ENCODE results near the gene FGF12. TPM values are rescaled to one million over a fixed set of nuclear protein-coding genes. Genes with fewer than 3 reads are reported as not detected.

FGF12 gene
- total RNA-seq, 1 experiment from 2014 or later = 0.09 TPM

- no TSS peak for BruUV-seq (replicated peaks)
- CTCF ChIA-PET = interaction anchor here (0.7 kb wide), 1 partner anchor 270 kb away, joined by 4 read pairs; no protein-coding TSS in a partner anchor
- Mint-ChIP-seq H3K9me3 (ENCODE audit: unreplicated experiment) (peaks cover 22% of the 10 kb centered on the region), H3K27ac (ENCODE audit: low read depth, unreplicated experiment) (no peak overlapping the region), H3K4me3 (ENCODE audit: unreplicated experiment) (no peak overlapping the region), H3K4me1 (ENCODE audit: insufficient read depth, unreplicated experiment) (no peaks in the 10 kb centered on the region), H3K36me3 (ENCODE audit: insufficient read depth, unreplicated experiment) (no peaks in the 10 kb centered on the region), H3K27me3 (ENCODE audit: insufficient read depth, unreplicated experiment) (peaks cover 36% of the 10 kb centered on the region)
- TF ChIP-seq, protein P1, sequence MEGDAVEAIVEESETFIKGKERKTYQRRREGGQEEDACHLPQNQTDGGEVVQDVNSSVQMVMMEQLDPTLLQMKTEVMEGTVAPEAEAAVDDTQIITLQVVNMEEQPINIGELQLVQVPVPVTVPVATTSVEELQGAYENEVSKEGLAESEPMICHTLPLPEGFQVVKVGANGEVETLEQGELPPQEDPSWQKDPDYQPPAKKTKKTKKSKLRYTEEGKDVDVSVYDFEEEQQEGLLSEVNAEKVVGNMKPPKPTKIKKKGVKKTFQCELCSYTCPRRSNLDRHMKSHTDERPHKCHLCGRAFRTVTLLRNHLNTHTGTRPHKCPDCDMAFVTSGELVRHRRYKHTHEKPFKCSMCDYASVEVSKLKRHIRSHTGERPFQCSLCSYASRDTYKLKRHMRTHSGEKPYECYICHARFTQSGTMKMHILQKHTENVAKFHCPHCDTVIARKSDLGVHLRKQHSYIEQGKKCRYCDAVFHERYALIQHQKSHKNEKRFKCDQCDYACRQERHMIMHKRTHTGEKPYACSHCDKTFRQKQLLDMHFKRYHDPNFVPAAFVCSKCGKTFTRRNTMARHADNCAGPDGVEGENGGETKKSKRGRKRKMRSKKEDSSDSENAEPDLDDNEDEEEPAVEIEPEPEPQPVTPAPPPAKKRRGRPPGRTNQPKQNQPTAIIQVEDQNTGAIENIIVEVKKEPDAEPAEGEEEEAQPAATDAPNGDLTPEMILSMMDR (IDR thresholded peaks at IDR 0.05; ENCODE audit: unreplicated experiment) = no peak
- no peak for DNase-seq (ENCODE audit: unreplicated experiment)
- intact Hi-C loops (cut with micrococcal nuclease) = no loop called here
- POLR2A ChIA-PET = no interaction called here
These were observed 39.7 kb downstream of the FGF12 start for GRCh38 chr3:192687488-192688152.

GRCh38 chr3:192685801-192686200, 41.5 kb downstream of the FGF12 start:
- Mint-ChIP-seq H3K27ac (ENCODE audit: low read depth, unreplicated experiment) (no peak overlapping the region), H3K9me3 (ENCODE audit: unreplicated experiment) (peaks cover 18% of the 10 kb centered on the region), H3K27me3 (ENCODE audit: insufficient read depth, unreplicated experiment) (peaks cover 39% of the 10 kb centered on the region), H3K4me3 (ENCODE audit: unreplicated experiment) (no peak overlapping the region), H3K36me3 (ENCODE audit: insufficient read depth, unreplicated experiment) (no peaks in the 10 kb centered on the region), H3K4me1 (ENCODE audit: insufficient read depth, unreplicated experiment) (no peaks in the 10 kb centered on the region)
- ChIA-PET POLR2A (no interaction called here), CTCF (no interaction called here)
- TF ChIP-seq, protein P1 (IDR thresholded peaks at IDR 0.05; ENCODE audit: unreplicated experiment) = no peak
- BruUV-seq (replicated peaks) = no TSS peak
- intact Hi-C loops (cut with micrococcal nuclease) = no loop called here
- peak; percentile 37 for DNase-seq (ENCODE audit: unreplicated experiment)

GRCh38 chr3:192684151-192684550, 43.2 kb downstream of the FGF12 start:
- no peak for DNase-seq (ENCODE audit: unreplicated experiment)
- Mint-ChIP-seq H3K36me3 (ENCODE audit: insufficient read depth, unreplicated experiment) (no peaks in the 10 kb centered on the region), H3K27me3 (ENCODE audit: insufficient read depth, unreplicated experiment) (peaks cover 36% of the 10 kb centered on the region), H3K9me3 (ENCODE audit: unreplicated experiment) (peaks cover 1% of the 10 kb centered on the region), H3K27ac (ENCODE audit: low read depth, unreplicated experiment) (no peak overlapping the region), H3K4me3 (ENCODE audit: unreplicated experiment) (no peak overlapping the region), H3K4me1 (ENCODE audit: insufficient read depth, unreplicated experiment) (no peaks in the 10 kb centered on the region)
- POLR2A ChIA-PET = no interaction called here
- BruUV-seq (replicated peaks) = no TSS peak
- TF ChIP-seq, protein P1 (IDR thresholded peaks at IDR 0.05; ENCODE audit: unreplicated experiment) = no peak
- intact Hi-C loops (cut with micrococcal nuclease) = no loop called here
- CTCF ChIA-PET = no interaction called here

DNA sequence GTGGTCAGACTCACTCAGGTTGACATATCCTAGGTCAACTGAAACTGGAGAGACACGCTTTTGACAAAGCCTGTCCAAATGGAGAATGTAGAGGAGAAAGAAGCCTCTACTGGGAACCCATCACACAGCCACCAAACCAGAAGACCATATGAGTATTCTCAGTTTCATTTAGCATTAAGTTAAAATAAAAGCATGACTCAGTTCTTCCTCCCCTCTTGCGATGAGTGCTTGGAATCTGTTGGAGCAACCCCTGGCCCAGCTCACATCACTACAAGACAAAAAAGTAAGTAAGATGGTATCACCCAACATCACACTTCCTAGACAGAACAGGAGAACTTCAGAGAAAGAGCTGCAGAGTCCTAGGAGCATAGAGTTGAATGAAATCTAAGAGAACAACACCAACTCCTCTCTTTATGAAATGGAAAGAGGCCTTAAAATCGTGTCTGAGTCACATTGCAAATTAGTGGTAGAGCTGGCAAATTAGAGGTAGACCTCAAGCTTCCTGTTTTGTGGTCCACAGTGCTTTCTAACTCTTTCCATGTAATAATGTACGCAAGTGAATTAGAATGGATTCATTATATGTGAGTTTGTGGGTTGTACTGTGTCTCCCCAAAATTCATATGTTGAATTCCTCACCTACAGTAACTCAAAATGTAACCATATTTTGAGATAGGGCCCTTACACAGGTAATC, 51.2 kb downstream of the FGF12 start:
- POLR2A ChIA-PET = no interaction called here
- TF ChIP-seq, protein P1 (IDR thresholded peaks at IDR 0.05; ENCODE audit: unreplicated experiment) = no peak
- intact Hi-C loops (cut with micrococcal nuclease) = no loop called here
- Mint-ChIP-seq H3K9me3 (ENCODE audit: unreplicated experiment) (no peaks in the 10 kb centered on the region), H3K4me1 (ENCODE audit: insufficient read depth, unreplicated experiment) (no peaks in the 10 kb centered on the region), H3K27me3 (ENCODE audit: insufficient read depth, unreplicated experiment) (peaks cover 22% of the 10 kb centered on the region), H3K36me3 (ENCODE audit: insufficient read depth, unreplicated experiment) (no peaks in the 10 kb centered on the region), H3K4me3 (ENCODE audit: unreplicated experiment) (no peak overlapping the region), H3K27ac (ENCODE audit: low read depth, unreplicated experiment) (no peak overlapping the region)
- no TSS peak for BruUV-seq (replicated peaks)
- DNase-seq (ENCODE audit: unreplicated experiment) = no peak
- CTCF ChIA-PET = no interaction called here

Data from MCF 10A (cell line).